Dermis blood vessel endothelial cell (primary cell): ENCODE measurements around the gene SPATS2L. TPM values are rescaled to one million over a fixed set of nuclear protein-coding genes. Genes with fewer than 3 reads are reported as not detected.

Experiments
- DNase-seq: peaks from one replicate; pipeline ENCODE4 v3.0.0; 2010
- total RNA-seq: library from RNA; depleted of rRNA; stranded (reverse); fragments of >200 nt; gene quantifications from 2 replicates; pipeline ENCODE4 v1.2.3, GENCODE V29; 2014

The SPATS2L gene
- total RNA-seq, 1 donor from 2014 or later: 21.3 TPM

- DNase-seq: no peak
Measured at GRCh38 chr2:200523158-200523557, 216.7 kb downstream of the SPATS2L start.

- no peak for DNase-seq
Measured at GRCh38 chr2:200523604-200524003, 217.1 kb downstream of the SPATS2L start.

GRCh38 chr2:200525066-200525465 is 218.6 kb downstream of the SPATS2L start:
- no peak for DNase-seq

- DNase-seq: no peak
Measured at GRCh38 chr2:200525551-200525881, 219.0 kb downstream of the SPATS2L start.

- DNase-seq: peak; percentile 95
Measured at GRCh38 chr2:200525882-200526651, 219.6 kb downstream of the SPATS2L start, which contains the start of gene SGO2. Gene SGO2, plus strand, starts transcription at chr2:200526207. Its CDS starts 6,769 bp downstream, at chr2:200532976.

GRCh38 chr2:200528228-200528627 is 221.7 kb downstream of the SPATS2L start:
- no peak for DNase-seq

Other genes starting within 250 kb of the SPATS2L start
- gene KCTD18, start 203.4 kb downstream of the SPATS2L start, total RNA-seq: 11.0 and 11.1 TPM in 2 replicates
- gene SGO2, start 219.5 kb downstream of the SPATS2L start, total RNA-seq: 4.9 and 15.9 TPM in 2 replicates